GM21367 (cell line): ENCODE data around the gene IFI35.
"Not testable (repeated sequence)": the region's sequence is repeated elsewhere in the genome, so short reads cannot be mapped to it uniquely, and the experiment has no call there.

ENCODE experiments used
- ATAC-seq: cut with Tn5 transposase; IDR thresholded peaks from one replicate; pipeline ENCODE4 v1.9.1; 2021; ENCODE audit not compliant: unreplicated experiment

The IFI35 gene

GRCh38 chr17:43051969-43052368 is 45.4 kb downstream of the IFI35 start:
- no peak for ATAC-seq

DNA sequence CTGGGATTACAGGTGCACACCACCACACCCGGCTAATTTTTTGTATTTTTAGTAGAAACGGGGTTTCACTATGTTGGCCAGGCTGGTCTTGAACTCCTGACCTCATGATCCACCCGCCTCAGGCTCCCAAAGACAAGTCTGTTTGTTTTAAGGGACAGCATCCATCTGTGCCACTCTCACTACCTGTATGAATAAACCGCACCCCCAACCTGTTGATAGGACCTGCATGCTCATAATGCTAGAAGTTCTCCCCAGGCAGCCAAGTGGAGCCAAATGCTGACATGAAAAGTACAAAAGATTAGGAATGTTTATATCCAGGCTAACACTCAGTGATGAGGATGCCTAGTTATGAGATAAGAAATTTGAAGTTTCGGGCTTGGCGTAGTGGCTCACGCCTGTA is 46.4 kb downstream of the IFI35 start:
- ATAC-seq, result not testable (repeated sequence)

DNA sequence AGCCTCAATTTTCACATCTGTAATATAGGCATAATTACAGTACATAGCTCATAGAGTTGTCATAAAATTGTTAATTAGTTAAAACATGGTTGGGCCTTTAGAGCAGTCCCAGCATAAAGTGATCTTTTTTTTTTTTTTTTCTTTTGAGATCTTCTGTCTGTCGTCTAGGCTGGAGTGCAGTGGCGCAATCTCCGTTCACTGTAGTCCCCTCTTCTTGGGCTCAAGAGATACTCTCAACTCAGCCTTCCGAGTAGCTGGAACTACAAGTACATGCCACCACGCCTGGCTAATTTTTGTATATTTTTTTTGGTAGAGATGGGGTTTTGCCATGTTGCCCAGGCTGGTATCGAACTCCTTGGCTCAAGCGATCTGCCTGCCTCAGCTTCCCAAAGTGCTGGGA is 49.5 kb downstream of the IFI35 start:
- no peak for ATAC-seq

DNA sequence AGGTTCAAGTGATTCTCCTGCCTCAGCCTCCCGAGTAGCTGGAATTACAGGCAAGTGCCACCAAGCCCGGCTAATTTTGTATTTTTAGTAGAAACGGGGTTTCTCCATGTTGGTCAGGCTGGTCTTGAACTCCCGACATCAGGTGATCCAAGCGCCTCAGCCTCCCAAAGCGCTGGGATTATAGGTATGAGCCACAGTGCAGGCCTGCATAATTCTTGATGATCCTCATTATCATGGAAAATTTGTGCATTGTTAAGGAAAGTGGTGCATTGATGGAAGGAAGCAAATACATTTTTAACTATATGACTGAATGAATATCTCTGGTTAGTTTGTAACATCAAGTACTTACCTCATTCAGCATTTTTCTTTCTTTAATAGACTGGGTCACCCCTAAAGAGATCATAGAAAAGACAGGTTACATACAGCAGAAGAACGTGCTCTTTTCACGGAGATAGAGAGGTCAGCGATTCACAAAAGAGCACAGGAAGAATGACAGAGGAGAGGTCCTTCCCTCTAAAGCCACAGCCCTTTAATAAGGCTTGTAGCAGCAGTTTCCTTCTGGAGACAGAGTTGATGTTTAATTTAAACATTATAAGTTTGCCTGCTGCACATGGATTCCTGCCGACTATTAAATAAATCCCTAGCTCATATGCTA is 56.5 kb downstream of the IFI35 start:
- no peak for ATAC-seq
